ENCODE measurements around the gene COMT.

The COMT gene

GRCh38 chr22:19958083-19959042 is 16.8 kb downstream of the COMT start:
- DNase-seq, result no peak

- no peak for DNase-seq
These were observed 17.5 kb downstream of the COMT start for GRCh38 chr22:19959043-19959586.

GRCh38 chr22:19959587-19960490 is 18.3 kb downstream of the COMT start:
- no peak for DNase-seq

GRCh38 chr22:19960491-19961200 is 19.1 kb downstream of the COMT start:
- DNase-seq, result no peak

- DNase-seq, result no peak
These were observed 19.6 kb downstream of the COMT start for GRCh38 chr22:19961201-19961580.

- no peak for DNase-seq
These were observed 20.3 kb downstream of the COMT start for GRCh38 chr22:19961868-19962245.

GRCh38 chr22:19962246-19962908 is 20.8 kb downstream of the COMT start:
- no peak for DNase-seq

- DNase-seq, result no peak
These were observed 21.6 kb downstream of the COMT start for GRCh38 chr22:19962909-19963806.

- DNase-seq, result no peak
These were observed 22.5 kb downstream of the COMT start for GRCh38 chr22:19963863-19964642.

- DNase-seq, result no peak
These were observed 23.3 kb downstream of the COMT start for GRCh38 chr22:19964701-19965386.

- no peak for DNase-seq
These were observed 24.5 kb downstream of the COMT start for GRCh38 chr22:19965771-19966709.

GRCh38 chr22:19966908-19967750 is 25.6 kb downstream of the COMT start:
- DNase-seq, result no peak

- no peak for DNase-seq
These were observed 26.4 kb downstream of the COMT start for GRCh38 chr22:19967850-19968449.

- DNase-seq, result no peak
These were observed 26.9 kb downstream of the COMT start for GRCh38 chr22:19968450-19968891.

GRCh38 chr22:19969141-19969928 is 27.8 kb downstream of the COMT start:
- no peak for DNase-seq

GRCh38 chr22:19970031-19970478 is 28.5 kb downstream of the COMT start:
- DNase-seq, result no peak
